Measurements from ENCODE around the gene ADO. TPM values are rescaled to one million over a fixed set of nuclear protein-coding genes. Genes with fewer than 3 reads are reported as not detected.

The ADO gene
- total and polyA plus RNA-seq, 2 of the 4 experiments (the other 2 are of a cell fraction) = 8.0 to 8.1 TPM

DNA sequence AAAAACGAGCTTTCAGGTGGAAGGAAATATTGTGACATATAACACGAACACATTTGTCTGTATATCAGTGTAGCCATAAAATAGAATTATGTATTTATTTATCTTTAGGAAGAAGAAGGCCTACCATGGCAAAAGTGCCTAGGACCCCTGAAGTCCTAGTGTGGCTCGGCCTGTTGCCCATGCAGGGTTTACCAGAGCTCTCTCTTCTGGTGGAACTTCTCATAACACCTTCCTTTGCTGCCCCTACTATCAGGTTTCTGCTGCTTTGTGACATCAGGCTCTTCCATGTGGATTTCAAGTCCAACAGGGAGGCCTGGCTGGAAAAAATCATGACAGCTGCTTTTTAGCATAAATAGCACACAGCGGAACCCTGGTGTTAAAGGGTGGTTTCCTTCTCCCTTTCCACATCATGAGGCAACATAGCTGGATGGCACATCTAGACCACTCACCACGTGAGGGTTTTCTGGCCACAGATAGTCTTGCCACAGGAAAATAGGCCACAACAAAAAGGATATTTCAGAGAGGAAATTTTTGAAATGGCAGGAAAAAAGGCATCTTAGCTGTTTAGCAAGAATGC, 44.8 kb upstream of the ADO start:
- ChIA-PET CTCF (no interaction called here), POLR2A (ENCODE audit: unreplicated experiment) (no interaction called here)
- no peaks in the 10 kb centered on the region for H3K36me3 ChIP-seq (ENCODE audit: control insufficient read depth, insufficient read depth, low read length)
- no peak overlapping the region for H2BK20ac ChIP-seq (ENCODE audit: low read depth, low read length)
- H3K9me3 ChIP-seq (ENCODE audit: control insufficient read depth, insufficient read depth, low read length) = no peaks in the 10 kb centered on the region
- in situ Hi-C loops (cut with MboI; ENCODE audit: low sequenced_read_pairs) (no loop called here), intact Hi-C loops (cut with micrococcal nuclease) (no loop called here), dilution Hi-C loops (cut with HindIII; ENCODE audit: low sequenced_read_pairs, unreplicated experiment) (no loop called here)
- DNase-seq (no peak), ATAC-seq (ENCODE audit: low read depth) (no peak)
- no peaks in the 10 kb centered on the region; the same call in 1 of the 2 replicates for H3K9me1 ChIP-seq (ENCODE audit: insufficient read depth, low read length)
- no peak overlapping the region for H3K18ac ChIP-seq (ENCODE audit: low read depth, low read length)
- H4K5ac ChIP-seq (ENCODE audit: low read depth, low read length) = no peak overlapping the region
- no peak overlapping the region for H2BK5ac ChIP-seq (ENCODE audit: low read depth, low read length, poor library complexity, severe bottlenecking)
- 67% methylated on average over 1 of the region's 5 CpGs; no CpG with 5 or more reads in 1 of the 2 experiments for WGBS, 2 experiments (ENCODE audit: extremely low coverage in 2 of 2, insufficient read length in 1 of 2)
- no peak overlapping the region for H3K27ac ChIP-seq (ENCODE audit: insufficient read depth, low read length)
- H4K91ac ChIP-seq (ENCODE audit: insufficient read depth, low read depth, low read length) = no peak overlapping the region
- H4K20me1 ChIP-seq (ENCODE audit: insufficient read depth, low read length) = no peaks in the 10 kb centered on the region
- no peak overlapping the region for H2AK9ac ChIP-seq (replicated peaks; ENCODE audit: low read depth, low read length, poor library complexity)
- no peak overlapping the region for H3K23ac ChIP-seq (ENCODE audit: low read depth, low read length)
- H3K27me3 ChIP-seq (ENCODE audit: control insufficient read depth, insufficient read depth, low read length) = peaks cover 3% of the 10 kb centered on the region; the same call in 1 of the 2 replicates
- H3K56ac ChIP-seq (ENCODE audit: extremely low read depth, insufficient read depth, low read length) = no peak overlapping the region
- H2BK15ac ChIP-seq (ENCODE audit: low read depth, low read length) = no peak overlapping the region
- H2AK5ac ChIP-seq (ENCODE audit: low read depth, low read length) = no peak overlapping the region
- no peak overlapping the region for H3K9ac ChIP-seq (ENCODE audit: low read depth, low read length)
- no peak overlapping the region for H4K8ac ChIP-seq (ENCODE audit: low read depth in 2 of 2, low read length in 2 of 2)
- TF ChIP-seq RAD21 (IDR thresholded peaks at IDR 0.05; ENCODE audit: low read length) (no peak), CEBPB (IDR thresholded peaks at IDR 0.05; ENCODE audit: low read depth, low read length) (no peak), MAZ (IDR thresholded peaks at IDR 0.05; ENCODE audit: borderline replicate concordance, low read depth, low read length) (no peak), RCOR1 (IDR thresholded peaks at IDR 0.05; ENCODE audit: insufficient replicate concordance, low read length) (no peak), POLR2A (IDR thresholded peaks at IDR 0.05; ENCODE audit: low read depth, low read length) (no peak), ELK1 (IDR thresholded peaks at IDR 0.05; ENCODE audit: borderline replicate concordance, low read depth, low read length) (no peak), SMC3 (IDR thresholded peaks at IDR 0.05; ENCODE audit: low read depth, low read length) (no peak), FOS (IDR thresholded peaks at IDR 0.05; ENCODE audit: low read depth, low read length) (no peak), RFX5 (IDR thresholded peaks at IDR 0.05; ENCODE audit: low read depth, low read length) (no peak)
- TF ChIP-seq, protein P1, sequence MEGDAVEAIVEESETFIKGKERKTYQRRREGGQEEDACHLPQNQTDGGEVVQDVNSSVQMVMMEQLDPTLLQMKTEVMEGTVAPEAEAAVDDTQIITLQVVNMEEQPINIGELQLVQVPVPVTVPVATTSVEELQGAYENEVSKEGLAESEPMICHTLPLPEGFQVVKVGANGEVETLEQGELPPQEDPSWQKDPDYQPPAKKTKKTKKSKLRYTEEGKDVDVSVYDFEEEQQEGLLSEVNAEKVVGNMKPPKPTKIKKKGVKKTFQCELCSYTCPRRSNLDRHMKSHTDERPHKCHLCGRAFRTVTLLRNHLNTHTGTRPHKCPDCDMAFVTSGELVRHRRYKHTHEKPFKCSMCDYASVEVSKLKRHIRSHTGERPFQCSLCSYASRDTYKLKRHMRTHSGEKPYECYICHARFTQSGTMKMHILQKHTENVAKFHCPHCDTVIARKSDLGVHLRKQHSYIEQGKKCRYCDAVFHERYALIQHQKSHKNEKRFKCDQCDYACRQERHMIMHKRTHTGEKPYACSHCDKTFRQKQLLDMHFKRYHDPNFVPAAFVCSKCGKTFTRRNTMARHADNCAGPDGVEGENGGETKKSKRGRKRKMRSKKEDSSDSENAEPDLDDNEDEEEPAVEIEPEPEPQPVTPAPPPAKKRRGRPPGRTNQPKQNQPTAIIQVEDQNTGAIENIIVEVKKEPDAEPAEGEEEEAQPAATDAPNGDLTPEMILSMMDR (conservative IDR thresholded peaks at IDR 0.05; ENCODE audit: low read depth, low read length) = no peak
- TF ChIP-seq, protein P2, sequence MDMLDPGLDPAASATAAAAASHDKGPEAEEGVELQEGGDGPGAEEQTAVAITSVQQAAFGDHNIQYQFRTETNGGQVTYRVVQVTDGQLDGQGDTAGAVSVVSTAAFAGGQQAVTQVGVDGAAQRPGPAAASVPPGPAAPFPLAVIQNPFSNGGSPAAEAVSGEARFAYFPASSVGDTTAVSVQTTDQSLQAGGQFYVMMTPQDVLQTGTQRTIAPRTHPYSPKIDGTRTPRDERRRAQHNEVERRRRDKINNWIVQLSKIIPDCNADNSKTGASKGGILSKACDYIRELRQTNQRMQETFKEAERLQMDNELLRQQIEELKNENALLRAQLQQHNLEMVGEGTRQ (IDR thresholded peaks at IDR 0.05; ENCODE audit: low read depth, low read length) = no peak
- no peak overlapping the region for H3K4me3 ChIP-seq (ENCODE audit: insufficient read depth, low read depth, low read length)
- H3K4ac ChIP-seq (ENCODE audit: low read depth, low read length) = no peak overlapping the region
- no peaks in the 10 kb centered on the region for H3K4me1 ChIP-seq (ENCODE audit: control insufficient read depth, insufficient read depth, low read length)
- no TSS peak for BruUV-seq (replicated peaks)
- H3K14ac ChIP-seq (replicated peaks; ENCODE audit: low read depth, low read length) = no peak overlapping the region
- H3K79me1 ChIP-seq (ENCODE audit: low read depth in 1 of 2, low read length in 2 of 2) = no peaks in the 10 kb centered on the region
- no peak overlapping the region for H2BK120ac ChIP-seq (ENCODE audit: low read depth, low read length)
- H2AFZ ChIP-seq (replicated peaks; ENCODE audit: low read length, poor library complexity) = no peak overlapping the region
- no peak overlapping the region for H3K4me2 ChIP-seq (ENCODE audit: low read depth, low read length)

Measured in IMR-90 (cell line).